Motor neuron (in vitro differentiated cells): Measurements from ENCODE around the gene OR6S1. TPM values are rescaled to one million over a fixed set of nuclear protein-coding genes. Genes with fewer than 3 reads are reported as not detected.
"Not testable (repeated sequence)": the region's sequence is repeated elsewhere in the genome, so short reads cannot be mapped to it uniquely, and the experiment has no call there.

Experiments used
- ATAC-seq, 8 experiments: fragments of 200-7000 bp; cut with Tn5 transposase; replicated peaks in 6 of 8; 2 replicates each; pipeline ENCODE4 v1.8.0; 2021; ENCODE audit warnings: mild to moderate bottlenecking in 8 of 8, moderate library complexity in 8 of 8
- H3K27ac ChIP-seq, 2 donors: fragments of 250-450 bp; sonication (Bioruptor Pico); 2 replicates each; pipeline ENCODE4 v1.9.0; 2021; ENCODE audit warnings: antibody characterized with exemption in 2 of 2, mild to moderate bottlenecking in 2 of 2, moderate library complexity in 1 of 2
- H3K4me1 ChIP-seq, 2 donors: fragments of 250-450 bp; sonication (Bioruptor Pico); replicated peaks in 1 of 2; 2 replicates each; pipeline ENCODE4 v1.6.1; 2021; ENCODE audit warnings: antibody characterized with exemption in 2 of 2, mild to moderate bottlenecking in 2 of 2, moderate library complexity in 1 of 2
- H3K4me3 ChIP-seq, 5 donors: fragments of 250-450 bp; sonication (Bioruptor Pico); 2 replicates each; pipeline ENCODE4 v1.9.0; 2021; ENCODE audit warnings: antibody characterized with exemption in 5 of 5, mild to moderate bottlenecking in 5 of 5, moderate library complexity in 4 of 5
- WGBS, 10 experiments: fragments of 450-650 bp; shearing (Covaris generic); methylation state at CpG; one replicate each; pipeline ENCODE4 v1.0.0; 2022; 5-methylcytosine and 5-hydroxymethylcytosine counted together
- in situ Hi-C, 9 experiments: fragments of 400-800 bp; cut with MboI; loops; one replicate each; pipeline ENCODE4 v1.15.0; 2021; ENCODE audit warnings: low sequenced_read_pairs in 9 of 9, low pct_unique_long_range_greater_than_20kb in 2 of 9; ENCODE audit not compliant: unreplicated experiment in 9 of 9
- total RNA-seq, 8 experiments: library from RNA; unstranded; fragments of 300-600 nt; gene quantifications; 2 replicates each; pipeline versions ENCODE4 v1.2.3 to v1.2.4, GENCODE V29; 2022

Gene OR6S1
- total RNA-seq, 8 experiments from 2014 or later: 0.28 TPM; not detected in 7

- no peaks in the 10 kb centered on the region for H3K4me1 ChIP-seq
- WGBS, 10 experiments: 0 to 82% (median 51%) methylated on average over 2 to 18 of the region's 29 CpGs; no CpG with 5 or more reads in 4 of the 10 experiments
- in situ Hi-C loops: loop anchor here in 4 of 9 experiments (25.0 kb wide), 1 partner anchor 286 kb away; the partner anchor contains the start of genes CCNB1IP1 (in 4 of the 4) and PARP2 (in 4 of the 4)
- no peak overlapping the region for H3K27ac ChIP-seq
- no peak for ATAC-seq
- no peak overlapping the region for H3K4me3 ChIP-seq
These were observed 18.6 kb downstream of the OR6S1 start for GRCh38 chr14:20622816-20623291.

GRCh38 chr14:20620798-20621478, 20.6 kb downstream of the OR6S1 start:
- 0 to 100% (median 75%) methylated on average over 1 to 2 of the region's 2 CpGs for WGBS, 10 experiments
- in situ Hi-C loops: loop anchor here in 4 of 9 experiments (25.0 kb wide), 1 partner anchor 284 kb away; the partner anchor contains the start of genes CCNB1IP1 (in 4 of the 4) and PARP2 (in 4 of the 4)
- no peak for ATAC-seq
- Histone ChIP-seq H3K4me3 (no peak overlapping the region), H3K27ac (no peak overlapping the region), H3K4me1 (no peaks in the 10 kb centered on the region)

- in situ Hi-C loops: loop anchor here in 4 of 9 experiments (25.0 kb wide), 1 partner anchor 282 kb away; the partner anchor contains the start of genes CCNB1IP1 (in 4 of the 4) and PARP2 (in 4 of the 4)
- WGBS, 10 experiments: 25 to 92% (median 67%) methylated on average over 2 to 6 of the region's 6 CpGs; no CpG with 5 or more reads in 2 of the 10 experiments
- not testable (repeated sequence) for H3K27ac ChIP-seq, H3K4me3 ChIP-seq, H3K4me1 ChIP-seq, ATAC-seq
These were observed 21.8 kb downstream of the OR6S1 start for GRCh38 chr14:20619688-20620087.

GRCh38 chr14:20618271-20618749, 23.2 kb downstream of the OR6S1 start:
- ATAC-seq: no peak
- 11 to 73% (median 51%) methylated on average over 1 to 4 of the region's 4 CpGs; no CpG with 5 or more reads in 2 of the 10 experiments for whole genome bisulfite sequencing, 10 experiments
- in situ Hi-C loops: loop anchor here in 4 of 9 experiments (25.0 kb wide), 1 partner anchor 281 kb away; the partner anchor contains the start of genes CCNB1IP1 (in 4 of the 4) and PARP2 (in 4 of the 4)

GRCh38 chr14:20617138-20618003, 24.1 kb downstream of the OR6S1 start:
- Histone ChIP-seq H3K27ac (no peak overlapping the region), H3K4me1 (peaks cover 0 to 6% of the 10 kb centered on the region in 2 donors), H3K4me3 (no peak overlapping the region)
- 23 to 100% (median 89%) methylated on average over 3 to 7 of the region's 12 CpGs; no CpG with 5 or more reads in 1 of the 10 experiments for WGBS, 10 experiments
- in situ Hi-C loops: loop anchor here in 4 of 9 experiments (25.0 kb wide), 1 partner anchor 280 kb away; the partner anchor contains the start of genes CCNB1IP1 (in 4 of the 4) and PARP2 (in 4 of the 4)
- ATAC-seq: no peak

More at GRCh38 chr14:20618271-20618749, 23.2 kb downstream of the OR6S1 start:
- Histone ChIP-seq H3K27ac (no peak overlapping the region), H3K4me3 (no peak overlapping the region), H3K4me1 (peaks cover 0 to 6% of the 10 kb centered on the region in 2 donors)

- ATAC-seq: no peak
- in situ Hi-C loops: loop anchor here in 4 of 9 experiments (25.0 kb wide), 1 partner anchor 279 kb away; the partner anchor contains the start of genes CCNB1IP1 (in 4 of the 4) and PARP2 (in 4 of the 4)
- Histone ChIP-seq H3K4me3 (no peak overlapping the region), H3K27ac (no peak overlapping the region), H3K4me1 (peaks cover 0 to 6% of the 10 kb centered on the region in 2 donors)
- WGBS, 10 experiments: 79 to 100% (median 90%) methylated on average over 1 to 4 of the region's 5 CpGs; no CpG with 5 or more reads in 3 of the 10 experiments
These were observed 25.5 kb downstream of the OR6S1 start for GRCh38 chr14:20615996-20616395.

- Histone ChIP-seq H3K27ac (no peak overlapping the region), H3K4me1 (peaks cover 0 to 6% of the 10 kb centered on the region in 2 donors), H3K4me3 (peak overlapping the region; percentile 38 to 50 (median 46))
- ATAC-seq: peak in 6 of 8 experiments; percentile 3 to 9 (median 6)
- in situ Hi-C loops: loop anchor here in 4 of 9 experiments (25.0 kb wide), 1 partner anchor 277 kb away; the partner anchor contains the start of genes CCNB1IP1 (in 4 of the 4) and PARP2 (in 4 of the 4)
- WGBS, 10 experiments: 0 to 39% (median 8%) methylated on average over 4 to 15 of the region's 17 CpGs
These were observed 27.3 kb downstream of the OR6S1 start for GRCh38 chr14:20614038-20614840.

GRCh38 chr14:20613094-20614037, 28.1 kb downstream of the OR6S1 start:
- 0 to 3% (median 0%) methylated on average over 3 to 25 of the region's 34 CpGs; no CpG with 5 or more reads in 1 of the 10 experiments for WGBS, 10 experiments
- no peak overlapping the region for H3K27ac ChIP-seq
- H3K4me1 ChIP-seq: peaks cover 0 to 6% of the 10 kb centered on the region in 2 donors
- ATAC-seq: peak; percentile 76 to 87 (median 84)
- H3K4me3 ChIP-seq: peak overlapping the region; percentile 38 to 50 (median 46)
- in situ Hi-C loops: loop anchor here in 4 of 9 experiments (25.0 kb wide), 1 partner anchor 276 kb away; the partner anchor contains the start of genes CCNB1IP1 (in 4 of the 4) and PARP2 (in 4 of the 4)

- ATAC-seq: no peak
- Histone ChIP-seq H3K4me3 (no peak overlapping the region), H3K27ac (no peak overlapping the region), H3K4me1 (peaks cover 0 to 6% of the 10 kb centered on the region in 2 donors)
- in situ Hi-C loops: loop anchor here in 4 of 9 experiments (25.0 kb wide), 1 partner anchor 275 kb away; the partner anchor contains the start of genes CCNB1IP1 (in 4 of the 4) and PARP2 (in 4 of the 4)
- 28 to 100% (median 47%) methylated on average over 1 to 5 of the region's 5 CpGs; no CpG with 5 or more reads in 1 of the 10 experiments for WGBS, 10 experiments
These were observed 29.1 kb downstream of the OR6S1 start for GRCh38 chr14:20612403-20612802.

GRCh38 chr14:20611277-20611676, 30.2 kb downstream of the OR6S1 start:
- no peak for ATAC-seq
- in situ Hi-C loops: loop anchor here in 4 of 9 experiments (25.0 kb wide), 1 partner anchor 274 kb away; the partner anchor contains the start of genes CCNB1IP1 (in 4 of the 4) and PARP2 (in 4 of the 4)
- Histone ChIP-seq H3K4me3 (no peak overlapping the region), H3K4me1 (peaks cover 0 to 6% of the 10 kb centered on the region in 2 donors), H3K27ac (no peak overlapping the region)
- WGBS, 10 experiments: 26 to 92% (median 62%) methylated on average over 2 to 4 of the region's 4 CpGs
